GM10266 (cell line): ENCODE data around the gene C1orf198.

Source experiments
- DNase-seq: peaks from one replicate; pipeline ENCODE4 v3.0.0; 2012; ENCODE audit errors: extremely low spot score
- TF ChIP-seq, protein P1 (sequence below): IDR thresholded peaks from 2 replicates; pipeline ENCODE4 v1.5.1; 2012; ENCODE audit warnings: mild to moderate bottlenecking, low read depth; ENCODE audit not compliant: control insufficient read depth, insufficient read depth; ENCODE audit errors: missing control alignments

The C1orf198 gene

DNA sequence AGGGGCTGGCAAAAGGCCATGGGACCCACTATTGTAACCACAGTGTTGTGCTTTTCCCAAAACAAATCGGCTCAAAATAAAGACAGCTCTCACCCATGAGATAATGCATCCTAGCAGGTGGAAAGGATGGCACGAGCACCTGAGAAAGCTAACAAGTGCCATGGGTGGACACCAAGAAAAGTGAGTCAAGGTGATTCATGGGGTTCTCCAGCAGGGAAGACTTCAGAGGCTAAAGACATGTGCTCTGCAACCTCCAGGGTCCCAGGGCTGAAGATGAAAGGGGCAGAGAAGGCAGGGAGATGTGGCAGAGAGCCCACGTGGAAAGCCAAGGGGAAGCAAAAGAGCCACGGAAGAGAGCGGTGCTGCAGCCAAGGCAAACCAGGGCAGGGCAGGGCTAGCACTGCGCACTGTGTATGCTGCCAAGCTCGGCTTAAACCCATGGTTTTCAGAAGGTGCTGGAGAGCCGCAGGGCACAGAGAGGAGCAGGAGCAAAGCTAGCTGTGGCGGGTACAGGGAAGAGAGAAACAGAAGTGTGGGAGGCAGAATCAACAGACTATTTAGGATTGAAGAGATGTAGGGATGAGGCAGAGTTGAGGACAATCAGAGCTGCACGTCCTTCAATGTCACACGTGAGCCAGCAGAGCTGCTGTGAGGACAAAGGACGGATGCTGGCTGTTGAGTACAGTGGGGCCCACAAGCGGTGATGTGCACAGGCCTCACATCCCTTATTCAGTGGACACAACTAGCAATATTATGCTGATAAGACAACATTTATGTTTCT, 41.8 kb upstream of the C1orf198 start:
- TF ChIP-seq, protein P1, sequence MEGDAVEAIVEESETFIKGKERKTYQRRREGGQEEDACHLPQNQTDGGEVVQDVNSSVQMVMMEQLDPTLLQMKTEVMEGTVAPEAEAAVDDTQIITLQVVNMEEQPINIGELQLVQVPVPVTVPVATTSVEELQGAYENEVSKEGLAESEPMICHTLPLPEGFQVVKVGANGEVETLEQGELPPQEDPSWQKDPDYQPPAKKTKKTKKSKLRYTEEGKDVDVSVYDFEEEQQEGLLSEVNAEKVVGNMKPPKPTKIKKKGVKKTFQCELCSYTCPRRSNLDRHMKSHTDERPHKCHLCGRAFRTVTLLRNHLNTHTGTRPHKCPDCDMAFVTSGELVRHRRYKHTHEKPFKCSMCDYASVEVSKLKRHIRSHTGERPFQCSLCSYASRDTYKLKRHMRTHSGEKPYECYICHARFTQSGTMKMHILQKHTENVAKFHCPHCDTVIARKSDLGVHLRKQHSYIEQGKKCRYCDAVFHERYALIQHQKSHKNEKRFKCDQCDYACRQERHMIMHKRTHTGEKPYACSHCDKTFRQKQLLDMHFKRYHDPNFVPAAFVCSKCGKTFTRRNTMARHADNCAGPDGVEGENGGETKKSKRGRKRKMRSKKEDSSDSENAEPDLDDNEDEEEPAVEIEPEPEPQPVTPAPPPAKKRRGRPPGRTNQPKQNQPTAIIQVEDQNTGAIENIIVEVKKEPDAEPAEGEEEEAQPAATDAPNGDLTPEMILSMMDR: no peak
- DNase-seq: no peak

DNA sequence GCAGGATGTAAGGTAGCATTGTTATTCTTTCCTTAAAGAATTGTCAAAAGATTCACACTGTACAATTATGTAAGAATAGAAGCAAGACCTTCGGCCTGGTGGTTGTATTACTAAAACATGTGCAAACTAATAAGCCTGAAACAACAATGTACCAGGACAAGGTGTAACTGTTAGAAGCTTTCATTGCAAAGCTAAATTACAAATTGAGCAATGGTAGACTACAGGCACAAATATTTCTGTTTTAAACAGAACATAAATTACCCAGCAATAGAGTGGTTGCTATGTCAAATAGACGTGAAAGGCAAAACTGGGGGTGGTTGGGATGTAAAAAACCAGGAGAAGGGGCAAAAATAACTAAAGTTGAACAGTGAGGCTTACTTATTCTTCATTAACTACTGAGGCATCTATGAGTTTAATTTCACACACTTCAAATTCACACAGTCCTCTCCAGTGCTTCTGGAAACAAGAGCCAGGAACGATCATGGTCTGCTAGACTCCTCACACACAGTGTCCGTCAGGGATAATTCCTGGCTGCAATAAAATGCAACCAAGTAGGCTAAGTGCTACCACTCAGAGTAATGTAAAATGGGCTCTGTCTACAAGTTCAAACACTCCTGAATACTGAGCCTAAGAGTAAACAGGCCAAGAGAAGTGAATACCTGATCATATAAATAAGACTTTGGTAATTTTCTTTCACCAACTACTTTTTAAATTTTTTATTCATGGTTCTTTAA, 39.3 kb upstream of the C1orf198 start:
- DNase-seq: no peak
- TF ChIP-seq, protein P1: no peak

DNA sequence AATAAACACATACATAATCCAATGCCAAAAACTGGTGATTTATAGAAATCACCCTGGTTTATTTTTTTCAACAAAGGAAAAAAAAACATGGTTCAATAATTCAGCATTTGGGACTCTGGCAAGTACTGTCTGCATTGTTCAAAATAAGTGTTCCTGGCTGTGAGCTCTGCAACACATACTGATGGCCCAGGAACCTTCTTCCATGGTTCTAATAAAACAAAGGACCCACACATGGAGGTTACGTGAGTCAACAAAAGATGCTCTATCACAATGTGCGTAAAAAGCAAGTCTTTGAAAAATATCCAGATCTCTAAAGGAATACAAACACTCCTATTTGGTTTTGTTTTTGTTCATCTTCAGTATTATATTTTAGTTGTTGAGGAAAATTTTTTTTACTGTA, 37.9 kb upstream of the C1orf198 start:
- DNase-seq: no peak
- TF ChIP-seq, protein P1: no peak

DNA sequence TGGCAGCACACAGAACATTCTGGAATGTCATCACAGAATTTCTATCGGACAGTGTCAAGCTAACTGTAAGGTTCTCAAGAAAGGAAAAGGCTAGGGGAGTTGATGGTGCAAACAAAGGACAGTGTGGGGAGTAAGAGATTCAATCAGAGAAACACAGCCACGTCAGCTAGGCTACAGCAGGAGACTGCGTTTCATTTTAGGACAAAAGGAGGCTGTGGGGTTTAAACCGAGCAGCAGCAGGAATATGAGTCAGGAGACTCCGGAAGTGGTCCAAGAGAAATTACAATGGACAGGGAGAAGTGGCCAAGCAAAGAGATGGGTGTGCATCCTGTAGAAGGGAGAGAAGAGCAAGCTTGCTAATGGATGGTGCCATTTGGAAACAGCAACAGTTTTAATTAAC, 37.4 kb upstream of the C1orf198 start:
- TF ChIP-seq, protein P1: no peak
- no peak for DNase-seq

DNA sequence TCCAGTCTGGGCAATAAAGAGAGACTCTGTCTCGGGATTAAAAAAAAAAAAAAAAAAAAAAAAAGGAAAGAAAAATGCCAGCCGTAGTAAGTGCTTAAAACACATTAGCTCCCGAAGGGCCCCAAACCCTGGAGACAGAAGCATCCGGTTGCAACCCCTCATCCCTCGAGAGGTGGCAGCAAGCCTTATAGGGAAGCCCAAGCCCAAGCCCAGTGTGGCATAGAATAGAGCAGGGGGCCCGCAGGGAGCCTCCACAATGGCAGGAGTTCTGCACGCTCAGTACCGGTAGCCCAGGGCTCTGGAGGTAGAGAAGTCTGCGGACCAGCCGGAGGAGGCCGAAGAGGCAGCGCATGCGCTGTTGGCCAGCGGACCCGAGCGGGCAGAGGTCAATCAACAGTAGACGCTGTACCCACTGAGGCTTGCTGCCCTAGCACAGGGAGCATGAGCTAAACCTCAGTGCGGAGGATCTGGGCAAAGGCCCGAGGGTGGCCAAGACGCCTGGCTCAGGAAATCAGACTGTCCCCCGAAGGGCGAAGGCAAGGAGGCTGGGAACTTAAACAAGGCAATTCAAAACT, 34.1 kb upstream of the C1orf198 start:
- TF ChIP-seq, protein P1: no peak

DNA sequence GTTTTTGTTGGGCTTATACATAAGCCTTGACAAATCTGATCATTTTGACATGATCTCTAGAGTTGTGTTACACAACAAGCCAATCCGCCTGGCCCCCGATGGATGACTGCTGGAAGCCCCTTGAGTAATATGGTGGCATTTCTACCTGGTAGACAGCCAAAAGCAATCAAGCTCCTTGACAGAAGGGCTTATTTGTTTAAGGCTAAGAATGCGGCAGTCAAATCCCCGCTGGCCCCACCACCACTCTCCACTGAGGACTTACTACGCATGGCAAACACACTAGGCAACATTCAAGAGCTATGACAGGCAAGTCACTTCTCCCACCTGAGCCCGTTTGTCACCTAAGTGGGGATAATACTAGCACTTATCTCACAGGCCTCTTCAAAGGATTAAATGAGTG, 33.4 kb upstream of the C1orf198 start:
- TF ChIP-seq, protein P1: no peak
- no peak for DNase-seq

More for the DNA sequence above, 34.1 kb upstream of the C1orf198 start:
- DNase-seq: no peak
